Measurements from ENCODE around the gene DPM1.
A peak's percentile ranks its signal among the peaks of the same experiment; 100 is the strongest.

The DPM1 gene

GRCh38 chr20:50943069-50943468, 15.3 kb downstream of the DPM1 start:
- TF ChIP-seq TAF1 (IDR thresholded peaks at IDR 0.05; ENCODE audit: borderline replicate concordance, low read depth, low read length) (no peak), POLR2AphosphoS5 (IDR thresholded peaks at IDR 0.05; ENCODE audit: low read depth, low read length) (no peak), POLR2A (IDR thresholded peaks at IDR 0.05; ENCODE audit: low read depth, low read length) (no peak)
- no peak for DNase-seq (ENCODE audit: insufficient read length)
- FAIRE-seq: no peak

- FAIRE-seq: no peak
- TF ChIP-seq TAF1 (IDR thresholded peaks at IDR 0.05; ENCODE audit: borderline replicate concordance, low read depth, low read length) (no peak), POLR2AphosphoS5 (IDR thresholded peaks at IDR 0.05; ENCODE audit: low read depth, low read length) (no peak), POLR2A (IDR thresholded peaks at IDR 0.05; ENCODE audit: low read depth, low read length) (no peak)
- no peak for DNase-seq (ENCODE audit: insufficient read length)
These were observed 24.7 kb downstream of the DPM1 start for GRCh38 chr20:50933589-50933988.

- TF ChIP-seq POLR2AphosphoS5 (IDR thresholded peaks at IDR 0.05; ENCODE audit: low read depth, low read length) (no peak), TAF1 (IDR thresholded peaks at IDR 0.05; ENCODE audit: borderline replicate concordance, low read depth, low read length) (no peak), POLR2A (IDR thresholded peaks at IDR 0.05; ENCODE audit: low read depth, low read length) (no peak)
- no peak for DNase-seq (ENCODE audit: insufficient read length)
- FAIRE-seq: no peak
These were observed 25.5 kb downstream of the DPM1 start for GRCh38 chr20:50932691-50933280.

- TF ChIP-seq POLR2A (IDR thresholded peaks at IDR 0.05; ENCODE audit: low read depth, low read length) (no peak), POLR2AphosphoS5 (IDR thresholded peaks at IDR 0.05; ENCODE audit: low read depth, low read length) (no peak), TAF1 (IDR thresholded peaks at IDR 0.05; ENCODE audit: borderline replicate concordance, low read depth, low read length) (no peak)
- DNase-seq (ENCODE audit: insufficient read length): no peak
- no peak for FAIRE-seq
These were observed 26.3 kb downstream of the DPM1 start for GRCh38 chr20:50932016-50932485.

GRCh38 chr20:50931306-50932015, 26.9 kb downstream of the DPM1 start, which contains the start of gene ADNP:
Gene ADNP (minus strand): TSS chr20:50931437. CDS start chr20:50903996, 27,441 bp downstream.
- FAIRE-seq: peak; percentile 54
- DNase-seq (ENCODE audit: insufficient read length): peak; percentile 44
- peak; percentile 94 for TF ChIP-seq TAF1 (IDR thresholded peaks at IDR 0.05; ENCODE audit: borderline replicate concordance, low read depth, low read length)
- TF ChIP-seq POLR2A (IDR thresholded peaks at IDR 0.05; ENCODE audit: low read depth, low read length): peak; percentile 90
- peak; percentile 70 for TF ChIP-seq POLR2AphosphoS5 (IDR thresholded peaks at IDR 0.05; ENCODE audit: low read depth, low read length)

- TF ChIP-seq POLR2A (IDR thresholded peaks at IDR 0.05; ENCODE audit: low read depth, low read length): no peak
- TF ChIP-seq POLR2AphosphoS5 (IDR thresholded peaks at IDR 0.05; ENCODE audit: low read depth, low read length): no peak; the same call in 1 of the 2 replicates
- no peak for TF ChIP-seq TAF1 (IDR thresholded peaks at IDR 0.05; ENCODE audit: borderline replicate concordance, low read depth, low read length)
- DNase-seq (ENCODE audit: insufficient read length): peak; percentile 37
- no peak for FAIRE-seq
These were observed 27.4 kb downstream of the DPM1 start for GRCh38 chr20:50930976-50931305.

GRCh38 chr20:50930139-50930975, 28.0 kb downstream of the DPM1 start:
- no peak for DNase-seq (ENCODE audit: insufficient read length)
- TF ChIP-seq POLR2AphosphoS5 (IDR thresholded peaks at IDR 0.05; ENCODE audit: low read depth, low read length): no peak; the same call in 1 of the 2 replicates
- TF ChIP-seq POLR2A (IDR thresholded peaks at IDR 0.05; ENCODE audit: low read depth, low read length): no peak; the same call in 1 of the 2 replicates
- TF ChIP-seq TAF1 (IDR thresholded peaks at IDR 0.05; ENCODE audit: borderline replicate concordance, low read depth, low read length): 0 out of 2 replicates have a peak, but pooled peaks have one; percentile 7
- FAIRE-seq: no peak

- peak; percentile 96 for FAIRE-seq
- DNase-seq (ENCODE audit: insufficient read length): peak; percentile 46
- TF ChIP-seq TAF1 (IDR thresholded peaks at IDR 0.05; ENCODE audit: borderline replicate concordance, low read depth, low read length) (no peak), POLR2AphosphoS5 (IDR thresholded peaks at IDR 0.05; ENCODE audit: low read depth, low read length) (no peak), POLR2A (IDR thresholded peaks at IDR 0.05; ENCODE audit: low read depth, low read length) (peak; percentile 31; the same call in 1 of the 2 replicates)
These were observed 28.8 kb downstream of the DPM1 start for GRCh38 chr20:50929299-50930138.

GRCh38 chr20:50928469-50928868, 29.9 kb downstream of the DPM1 start:
- no peak for FAIRE-seq
- TF ChIP-seq POLR2A (IDR thresholded peaks at IDR 0.05; ENCODE audit: low read depth, low read length) (no peak), POLR2AphosphoS5 (IDR thresholded peaks at IDR 0.05; ENCODE audit: low read depth, low read length) (no peak; the same call in 1 of the 2 replicates), TAF1 (IDR thresholded peaks at IDR 0.05; ENCODE audit: borderline replicate concordance, low read depth, low read length) (no peak)
- no peak for DNase-seq (ENCODE audit: insufficient read length)

- TF ChIP-seq POLR2AphosphoS5 (IDR thresholded peaks at IDR 0.05; ENCODE audit: low read depth, low read length) (no peak), POLR2A (IDR thresholded peaks at IDR 0.05; ENCODE audit: low read depth, low read length) (no peak)
- DNase-seq (ENCODE audit: insufficient read length) (no peak), FAIRE-seq (no peak)
These were observed 31.8 kb downstream of the DPM1 start for GRCh38 chr20:50926530-50926929.
